Cerebellar nuclear complex (tissue), 1 donor: ENCODE data around the gene ARHGAP23.
A peak's percentile ranks its signal among the peaks of the same experiment; 100 is the strongest.
"Not testable (repeated sequence)": the region's sequence is repeated elsewhere in the genome, so short reads cannot be mapped to it uniquely, and the experiment has no call there.

Experiments used
- DNase-seq, 2 experiments: peaks; one replicate each; lab custom pipeline; 2025; lab: John Stamatoyannopoulos, UW

ARHGAP23 gene

GRCh38 chr17:38460716-38461630 lies 32.7 kb downstream of the ARHGAP23 start:
- DNase-seq: no peak

- DNase-seq: no peak
Measured at GRCh38 chr17:38461683-38462082, 33.4 kb downstream of the ARHGAP23 start.

GRCh38 chr17:38463451-38463858 lies 35.2 kb downstream of the ARHGAP23 start:
- no peak for DNase-seq

GRCh38 chr17:38464251-38464722 lies 36.0 kb downstream of the ARHGAP23 start:
- DNase-seq: no peak

GRCh38 chr17:38464723-38465390 lies 36.6 kb downstream of the ARHGAP23 start:
- DNase-seq: peak; percentile 51 to 64

GRCh38 chr17:38465391-38466345 lies 37.4 kb downstream of the ARHGAP23 start:
- no peak for DNase-seq

GRCh38 chr17:38466346-38467315 lies 38.4 kb downstream of the ARHGAP23 start:
- no peak for DNase-seq

GRCh38 chr17:38467491-38467890 lies 39.2 kb downstream of the ARHGAP23 start:
- no peak for DNase-seq

- no peak for DNase-seq
Measured at GRCh38 chr17:38469875-38470274, 41.6 kb downstream of the ARHGAP23 start.

GRCh38 chr17:38471253-38471652 lies 43.0 kb downstream of the ARHGAP23 start:
- not testable (repeated sequence) for DNase-seq

GRCh38 chr17:38474666-38475065 lies 46.4 kb downstream of the ARHGAP23 start:
- not testable (repeated sequence) for DNase-seq

- DNase-seq: no peak
Measured at GRCh38 chr17:38476549-38476948, 48.3 kb downstream of the ARHGAP23 start.

GRCh38 chr17:38477417-38477816 lies 49.2 kb downstream of the ARHGAP23 start:
- not testable (repeated sequence) for DNase-seq

- not testable (repeated sequence) for DNase-seq
Measured at GRCh38 chr17:38477951-38478350, 49.7 kb downstream of the ARHGAP23 start.

GRCh38 chr17:38478667-38479066 lies 50.4 kb downstream of the ARHGAP23 start:
- not testable (repeated sequence) for DNase-seq

- DNase-seq: not testable (repeated sequence)
Measured at GRCh38 chr17:38482039-38482699, 53.9 kb downstream of the ARHGAP23 start.

- not testable (repeated sequence) for DNase-seq
Measured at GRCh38 chr17:38482700-38483043, 54.4 kb downstream of the ARHGAP23 start.

- peak in 1 of 2 experiments; percentile 58 for DNase-seq
Measured at GRCh38 chr17:38484242-38485145, 56.2 kb downstream of the ARHGAP23 start.

GRCh38 chr17:38485146-38485468 lies 56.8 kb downstream of the ARHGAP23 start:
- DNase-seq: no peak
